Cardiac fibroblast (primary cell): ENCODE data around the gene TXNL4A.

ENCODE experiments used
- DNase-seq, 2 donors: peaks; one replicate each; pipeline versions ENCODE4 v3.0.0 to v3.0.0-alpha.2; 2010; ENCODE audit warnings: low read depth in 2 of 2
- H3K4me3 ChIP-seq, 2 donors: replicated peaks in 1 of 2; 1 replicate in 1 of 2; 2 replicates in 1 of 2; pipeline ENCODE4 v1.5.1; 2011; ENCODE audit warnings: low read depth in 2 of 2, low read length in 2 of 2, mild to moderate bottlenecking in 2 of 2, moderate library complexity in 1 of 2
- TF ChIP-seq, protein P1 (sequence below): IDR thresholded peaks from one replicate; pipeline ENCODE4 v1.5.1; 2011; ENCODE audit warnings: low read depth, mild to moderate bottlenecking, low read length, inconsistent platforms

The TXNL4A gene

DNA sequence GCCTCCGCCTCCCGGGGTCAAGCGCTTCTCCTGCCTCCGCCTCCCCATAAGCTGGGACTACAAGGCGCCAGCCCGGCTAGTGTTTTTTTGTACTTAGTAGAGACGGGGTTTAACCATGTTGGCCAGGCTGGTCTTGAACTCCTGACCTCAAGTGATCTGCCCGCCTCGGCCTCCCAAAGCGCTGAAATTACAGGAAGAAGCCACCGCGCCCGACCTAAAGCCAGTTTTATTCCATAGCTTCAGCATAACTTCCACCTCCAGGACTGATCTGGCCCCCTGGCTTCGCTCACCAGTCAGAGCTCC is 783 bp upstream of the TXNL4A start:
- H3K4me3 ChIP-seq, result peak overlapping the region; percentile 85 to 98
- TF ChIP-seq, protein P1, sequence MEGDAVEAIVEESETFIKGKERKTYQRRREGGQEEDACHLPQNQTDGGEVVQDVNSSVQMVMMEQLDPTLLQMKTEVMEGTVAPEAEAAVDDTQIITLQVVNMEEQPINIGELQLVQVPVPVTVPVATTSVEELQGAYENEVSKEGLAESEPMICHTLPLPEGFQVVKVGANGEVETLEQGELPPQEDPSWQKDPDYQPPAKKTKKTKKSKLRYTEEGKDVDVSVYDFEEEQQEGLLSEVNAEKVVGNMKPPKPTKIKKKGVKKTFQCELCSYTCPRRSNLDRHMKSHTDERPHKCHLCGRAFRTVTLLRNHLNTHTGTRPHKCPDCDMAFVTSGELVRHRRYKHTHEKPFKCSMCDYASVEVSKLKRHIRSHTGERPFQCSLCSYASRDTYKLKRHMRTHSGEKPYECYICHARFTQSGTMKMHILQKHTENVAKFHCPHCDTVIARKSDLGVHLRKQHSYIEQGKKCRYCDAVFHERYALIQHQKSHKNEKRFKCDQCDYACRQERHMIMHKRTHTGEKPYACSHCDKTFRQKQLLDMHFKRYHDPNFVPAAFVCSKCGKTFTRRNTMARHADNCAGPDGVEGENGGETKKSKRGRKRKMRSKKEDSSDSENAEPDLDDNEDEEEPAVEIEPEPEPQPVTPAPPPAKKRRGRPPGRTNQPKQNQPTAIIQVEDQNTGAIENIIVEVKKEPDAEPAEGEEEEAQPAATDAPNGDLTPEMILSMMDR, result no peak
- DNase-seq, result no peak

DNA sequence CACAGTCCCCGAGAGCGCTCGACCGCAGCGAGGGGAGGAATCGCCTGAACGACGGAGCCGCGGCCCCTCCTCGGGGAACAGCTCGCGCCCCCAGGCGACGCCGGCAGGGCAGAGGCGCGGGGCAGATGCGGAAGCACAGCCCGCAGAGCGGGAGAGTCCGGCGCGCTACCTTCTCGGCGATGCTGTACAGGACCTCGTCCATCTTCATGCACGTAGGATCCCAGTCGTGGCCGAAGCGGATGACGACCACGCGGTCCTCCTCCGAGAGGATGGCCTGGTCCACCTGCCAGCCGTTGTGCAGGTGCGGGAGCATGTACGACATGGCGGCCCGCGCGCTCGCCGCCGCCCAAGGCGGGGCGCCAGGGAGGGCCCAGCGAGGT is 302 bp downstream of the TXNL4A start:
- peak overlapping the region; percentile 85 to 98 for H3K4me3 ChIP-seq
- DNase-seq, result peak; percentile 43 to 44
- TF ChIP-seq, protein P1, result peak; percentile 23

DNA sequence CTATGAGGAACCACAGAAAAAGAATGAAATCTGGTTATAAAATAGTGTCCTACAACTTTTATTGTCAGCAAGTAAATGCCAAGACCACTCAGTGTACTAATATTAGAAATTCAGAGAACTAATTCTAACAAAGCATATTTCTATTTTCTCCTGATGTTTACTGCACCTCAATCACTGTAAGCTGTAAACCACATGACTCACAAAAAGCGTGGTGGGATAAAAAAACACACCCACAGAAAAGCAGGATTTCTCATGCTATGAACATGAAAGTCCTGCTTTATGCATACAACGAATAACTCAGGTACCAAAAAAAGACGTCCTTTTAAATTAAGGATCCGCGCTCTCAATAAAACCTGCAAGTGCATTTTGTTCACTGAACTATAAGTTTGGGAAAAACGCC is 797 bp downstream of the TXNL4A start:
- TF ChIP-seq, protein P1, result no peak
- peak; percentile 15 to 43 for DNase-seq
- peak overlapping the region; percentile 85 to 98 for H3K4me3 ChIP-seq

DNA sequence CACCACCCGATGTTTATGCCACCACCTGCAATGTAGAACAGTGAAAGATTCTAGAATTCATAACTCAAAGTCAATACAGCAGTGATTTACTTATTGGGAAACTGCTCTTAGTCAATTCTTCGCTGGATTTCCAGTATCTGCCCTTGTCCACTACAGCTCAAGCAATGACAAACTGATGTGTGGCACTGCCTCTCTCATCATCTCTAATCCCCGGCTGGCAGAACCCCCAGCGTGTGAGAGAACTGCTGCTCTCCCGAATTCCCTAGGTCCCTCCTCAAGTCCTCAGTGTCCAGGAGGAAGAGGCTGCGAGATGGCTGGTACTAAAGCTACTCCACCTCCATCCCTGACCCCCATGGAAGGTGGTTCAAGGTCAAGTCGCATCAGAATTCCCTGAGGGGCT is 1.6 kb downstream of the TXNL4A start:
- DNase-seq, result no peak
- TF ChIP-seq, protein P1, result no peak
- H3K4me3 ChIP-seq, result peak overlapping the region; percentile 27 to 98

DNA sequence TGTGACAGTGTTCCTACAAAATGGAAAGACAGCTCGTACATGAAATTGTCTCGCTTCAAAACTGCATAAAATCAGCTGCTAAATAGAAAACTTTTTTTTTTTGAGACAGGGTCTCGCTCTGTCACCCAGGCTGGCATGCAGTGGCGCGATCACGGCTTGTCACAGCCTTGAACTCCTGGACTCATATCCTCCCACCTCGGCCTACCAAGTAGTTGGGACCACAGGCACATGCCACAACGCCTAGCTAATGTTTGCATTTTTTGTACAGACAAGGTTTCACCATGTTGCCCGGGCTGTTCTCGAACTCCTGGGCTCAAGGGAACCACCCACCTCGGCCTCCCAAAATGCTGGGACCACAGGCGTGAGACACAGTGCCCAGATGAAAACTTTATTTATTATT is 3.2 kb downstream of the TXNL4A start:
- H3K4me3 ChIP-seq, result no peak overlapping the region
- TF ChIP-seq, protein P1, result no peak
- DNase-seq, result no peak

DNA sequence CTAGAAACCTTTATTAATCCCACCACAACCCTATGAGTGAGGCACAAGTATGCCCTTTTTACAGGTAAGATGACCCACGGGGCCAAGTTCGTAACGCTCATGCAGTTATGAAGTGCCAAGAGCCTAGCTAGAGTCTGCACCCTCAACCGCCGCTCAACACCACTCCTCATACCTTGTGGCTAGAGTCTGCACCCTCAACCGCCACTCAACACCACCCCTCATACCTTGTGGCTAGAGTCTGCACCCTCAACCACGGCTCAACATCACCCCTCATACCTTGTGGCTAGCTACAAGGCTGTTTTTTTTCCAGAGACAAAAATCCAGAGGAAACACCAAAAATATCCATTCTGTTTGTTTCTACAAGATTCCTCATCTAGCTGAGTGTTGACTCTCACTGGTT is 4.6 kb downstream of the TXNL4A start:
- TF ChIP-seq, protein P1, result no peak
- DNase-seq, result no peak
- no peak overlapping the region for H3K4me3 ChIP-seq

DNA sequence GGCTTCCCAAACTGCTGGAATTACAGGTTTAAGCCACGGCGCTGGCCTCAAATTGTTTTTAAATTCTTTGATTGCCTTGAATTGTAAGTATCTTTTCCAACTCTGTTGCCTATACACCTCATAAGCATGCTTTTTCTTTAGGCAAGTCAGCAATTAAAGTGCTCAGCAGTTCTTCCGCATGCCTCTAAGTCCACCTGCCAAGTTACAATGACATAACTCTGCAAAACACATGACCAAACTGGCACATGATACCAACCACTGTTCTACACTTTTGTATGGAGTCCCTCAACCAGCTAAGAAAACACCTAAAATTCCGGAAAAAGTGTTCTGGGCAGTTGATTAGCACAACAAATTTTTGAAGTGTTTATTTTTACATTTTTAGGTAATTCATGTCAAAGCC is 5.1 kb downstream of the TXNL4A start:
- TF ChIP-seq, protein P1, result no peak
- H3K4me3 ChIP-seq, result no peak overlapping the region
- DNase-seq, result no peak
